Posterior vena cava (tissue), 2 donors: ENCODE data around the gene RAPH1. TPM values are rescaled to one million over a fixed set of nuclear protein-coding genes. Genes with fewer than 3 reads are reported as not detected.
"Not testable (repeated sequence)": the region's sequence is repeated elsewhere in the genome, so short reads cannot be mapped to it uniquely, and the experiment has no call there.

Experiments used
- DNase-seq: peaks from one replicate; pipeline ENCODE4 v3.0.0-alpha.2; 2020; ENCODE audit warnings: low spot score
- intact Hi-C, 2 donors: fragments of 100-400 bp; cut with DNase I; formaldehyde crosslinking; loops; one replicate each; pipeline versions ENCODE4 v1.14.1 to v1.14.2; 2022 to 2023
- total RNA-seq, 2 donors: library from RNA; stranded (reverse); fragmentation: NEBNext Ultra II Directional; extraction: Animal tissue kit (Norgen Biotek cat#: 25700); gene quantifications; one replicate each; pipeline ENCODE4 v1.2.1, GENCODE V29; 2021
- donor health status: DM: yes; HTN: yes; CAD: no.
- donor health status: DM: yes; HTN: yes; CAD: no.

Gene RAPH1
- total RNA-seq, 2 donors from 2014 or later: 44.0 to 48.4 TPM

- intact Hi-C loops: no loop called here
- no peak for DNase-seq
Observed at GRCh38 chr2:203399031-203399430, 136.1 kb downstream of the RAPH1 start.

DNA sequence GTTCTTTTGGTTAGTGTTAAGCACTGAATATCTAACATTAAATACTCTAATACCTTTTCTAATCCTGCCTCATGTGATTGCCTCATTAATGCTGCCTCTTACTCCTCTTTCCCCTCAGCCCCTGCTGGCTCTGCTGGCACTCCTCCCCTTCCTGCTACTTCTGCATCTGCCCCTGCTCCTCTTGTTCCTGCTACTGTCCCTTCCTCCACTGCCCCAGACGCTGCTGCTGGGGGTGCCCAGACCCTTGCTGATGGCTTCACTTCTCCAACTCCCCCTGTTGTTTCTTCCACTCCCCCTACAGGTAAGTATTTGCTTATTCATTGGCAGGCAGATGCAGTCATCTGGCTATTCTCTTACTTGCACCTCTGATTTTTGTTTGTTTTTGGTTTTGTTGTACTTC lies 138.4 kb downstream of the RAPH1 start:
- DNase-seq: no peak
- intact Hi-C loops: no loop called here

- intact Hi-C loops: no loop called here
- DNase-seq: no peak
Observed at GRCh38 chr2:203395858-203396257, 139.2 kb downstream of the RAPH1 start.

GRCh38 chr2:203394519-203395227 lies 140.4 kb downstream of the RAPH1 start:
- DNase-seq: no peak

GRCh38 chr2:203388153-203388552 lies 146.9 kb downstream of the RAPH1 start:
- DNase-seq, intact Hi-C loops: not testable (repeated sequence)

More at GRCh38 chr2:203394519-203395227, 140.4 kb downstream of the RAPH1 start:
- intact Hi-C loops: no loop called here

DNA sequence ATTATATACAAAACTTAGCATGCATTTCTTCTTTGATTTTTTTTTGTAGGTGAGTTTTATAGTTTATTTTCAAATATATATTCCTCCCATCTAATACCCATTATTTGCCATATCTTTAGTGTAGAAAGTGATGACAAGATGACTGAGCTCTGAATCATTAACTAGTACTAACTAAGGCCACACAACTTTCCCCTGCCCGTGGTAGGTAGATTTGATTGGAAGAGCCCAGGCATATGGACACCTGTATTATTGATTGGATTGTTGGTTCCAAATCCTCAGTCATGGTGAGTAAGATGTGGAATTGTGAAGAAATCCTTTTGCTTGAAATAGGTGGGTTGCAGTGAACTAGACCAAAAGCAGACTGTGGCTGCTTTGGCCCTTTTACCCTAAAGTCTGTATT lies 152.1 kb downstream of the RAPH1 start:
- no peak for DNase-seq
- intact Hi-C loops: no loop called here

DNA sequence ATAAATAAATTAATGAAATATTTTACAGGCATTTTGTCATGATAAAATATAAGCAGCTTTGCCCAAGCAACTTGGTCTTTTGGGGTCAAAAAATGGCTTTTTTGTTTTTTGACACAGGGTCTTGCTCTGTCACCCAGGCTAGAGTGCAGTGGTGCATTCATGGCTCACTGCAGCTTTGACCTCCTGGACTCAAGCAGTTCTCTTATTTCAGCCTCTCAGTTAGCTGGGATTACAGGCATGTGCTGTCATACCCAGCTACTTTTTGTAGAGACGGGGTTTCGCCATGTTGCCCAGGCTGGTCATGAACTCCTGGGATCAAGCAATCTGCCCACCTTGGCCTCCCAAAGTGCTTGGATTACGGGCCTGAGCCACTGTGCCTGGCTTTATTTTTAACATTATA lies 155.9 kb downstream of the RAPH1 start:
- DNase-seq: no peak
- intact Hi-C loops: no loop called here

GRCh38 chr2:203376173-203376572 lies 158.9 kb downstream of the RAPH1 start:
- intact Hi-C loops: no loop called here
- DNase-seq: no peak

DNA sequence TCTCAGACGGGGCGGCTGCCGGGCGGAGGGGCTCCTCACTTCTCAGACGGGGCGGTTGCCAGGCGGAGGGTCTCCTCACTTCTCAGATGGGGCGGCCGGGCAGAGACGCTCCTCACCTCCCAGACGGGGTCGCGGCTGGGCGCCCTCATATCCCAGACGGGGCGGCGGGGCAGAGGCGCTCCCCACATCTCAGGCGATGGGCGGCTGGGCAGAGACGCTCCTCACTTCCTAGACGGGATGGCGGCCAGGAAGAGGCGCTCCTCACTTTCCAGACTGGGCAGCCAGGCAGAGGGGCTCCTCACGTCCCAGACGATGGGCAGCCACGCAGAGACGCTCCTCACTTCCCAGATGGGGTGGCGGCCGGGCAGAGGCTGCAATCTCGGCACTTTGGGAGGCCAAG lies 162.4 kb downstream of the RAPH1 start:
- intact Hi-C loops, DNase-seq: not testable (repeated sequence)

- DNase-seq: no peak
- intact Hi-C loops: no loop called here
Observed at GRCh38 chr2:203366639-203367466, 168.2 kb downstream of the RAPH1 start.

GRCh38 chr2:203361922-203362321 lies 173.2 kb downstream of the RAPH1 start:
- intact Hi-C loops: no loop called here

DNA sequence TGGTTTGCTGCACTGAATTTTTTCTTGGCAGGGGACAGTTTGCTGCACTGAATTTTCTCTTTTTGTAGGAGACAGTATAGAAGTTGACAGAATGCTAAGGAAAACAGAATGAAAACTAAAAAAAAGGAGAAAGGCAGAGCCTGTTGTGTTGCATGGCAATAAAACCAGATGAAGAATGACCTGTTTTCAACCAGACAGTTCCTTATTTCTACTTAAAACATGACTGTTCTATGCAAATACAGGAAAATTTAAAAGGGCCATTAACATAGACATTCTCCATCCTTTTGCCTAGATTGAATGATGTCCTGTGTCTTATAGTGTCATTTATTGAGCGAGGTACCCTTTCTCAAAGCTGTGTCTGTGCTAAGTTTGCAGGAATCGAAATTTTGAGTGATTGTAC lies 173.6 kb downstream of the RAPH1 start:
- no peak for DNase-seq
- intact Hi-C loops: no loop called here

More at GRCh38 chr2:203361922-203362321, 173.2 kb downstream of the RAPH1 start:
- DNase-seq: no peak

GRCh38 chr2:203360833-203361430 lies 174.2 kb downstream of the RAPH1 start:
- intact Hi-C loops: no loop called here
- DNase-seq: no peak

- DNase-seq: no peak
- intact Hi-C loops: no loop called here
Observed at GRCh38 chr2:203359450-203359849, 175.7 kb downstream of the RAPH1 start.

- no peak for DNase-seq
- intact Hi-C loops: no loop called here
Observed at GRCh38 chr2:203354966-203355365, 180.1 kb downstream of the RAPH1 start.

DNA sequence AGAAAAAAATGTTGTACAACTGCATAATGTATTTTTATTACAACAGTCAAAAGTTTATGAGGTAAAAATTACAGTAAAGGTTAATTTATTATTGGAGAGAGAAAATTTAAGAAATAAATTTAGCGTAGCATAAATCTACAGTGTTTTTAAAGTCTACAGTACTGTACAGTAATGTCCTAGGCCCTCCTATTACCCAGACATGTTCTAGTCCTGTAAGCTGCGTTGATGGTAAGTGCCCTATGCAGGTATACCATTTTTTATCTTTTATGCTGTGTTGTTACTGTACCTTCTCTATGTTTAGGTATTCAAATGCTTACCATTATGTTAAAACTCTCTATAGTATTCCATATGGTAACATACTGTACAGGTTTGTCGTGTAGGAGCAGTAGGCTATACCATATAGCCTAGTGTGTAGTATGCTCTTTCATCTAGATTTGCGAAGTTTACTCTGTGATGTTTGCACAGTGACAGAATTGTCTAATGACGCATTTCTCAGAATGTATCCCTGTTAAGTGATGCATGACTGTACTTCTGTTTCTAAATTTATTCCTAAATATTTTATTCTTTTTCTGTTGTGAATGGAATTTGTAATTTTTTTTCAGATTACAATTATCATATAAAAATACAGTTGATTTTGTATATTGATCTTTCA lies 182.4 kb downstream of the RAPH1 start:
- intact Hi-C loops: no loop called here
- no peak for DNase-seq

DNA sequence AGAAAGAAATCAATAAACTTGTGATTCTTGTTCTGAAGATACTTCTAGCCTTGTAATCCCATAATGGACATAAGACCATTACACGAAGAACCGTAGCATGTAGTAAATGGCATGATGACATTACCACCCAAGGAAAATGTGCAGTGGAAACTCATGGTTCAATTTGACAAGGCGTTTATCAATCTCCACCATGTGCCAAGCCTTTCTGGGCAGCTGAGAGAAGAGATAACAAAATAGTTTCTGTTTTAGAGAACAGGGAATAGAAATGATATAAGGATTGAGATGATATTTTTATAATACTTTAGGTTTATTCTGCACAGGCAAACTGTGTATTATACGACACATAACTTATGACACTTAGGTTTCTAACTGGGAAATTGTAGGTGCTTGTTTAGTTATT lies 187.7 kb downstream of the RAPH1 start:
- intact Hi-C loops: no loop called here
- DNase-seq: no peak

DNA sequence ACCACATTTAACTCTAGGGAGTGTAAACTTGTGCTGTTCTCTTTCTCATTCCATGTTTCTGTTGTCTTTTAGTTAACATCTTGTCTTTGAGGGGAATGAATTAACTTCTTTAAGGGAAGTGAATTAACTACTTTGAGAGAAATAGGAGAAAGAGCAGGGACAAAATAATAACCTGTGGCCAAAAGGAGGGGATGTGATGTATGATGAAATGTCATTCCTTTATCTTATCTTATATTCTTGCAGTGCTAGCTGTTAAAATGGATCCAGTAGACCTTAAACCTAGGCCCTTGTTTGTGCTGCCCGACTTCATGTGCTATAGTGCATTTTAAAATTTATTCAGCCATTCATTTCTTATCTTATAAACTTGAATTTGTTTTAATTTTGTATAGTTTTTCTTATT lies 188.5 kb downstream of the RAPH1 start:
- intact Hi-C loops: no loop called here
- DNase-seq: no peak

DNA sequence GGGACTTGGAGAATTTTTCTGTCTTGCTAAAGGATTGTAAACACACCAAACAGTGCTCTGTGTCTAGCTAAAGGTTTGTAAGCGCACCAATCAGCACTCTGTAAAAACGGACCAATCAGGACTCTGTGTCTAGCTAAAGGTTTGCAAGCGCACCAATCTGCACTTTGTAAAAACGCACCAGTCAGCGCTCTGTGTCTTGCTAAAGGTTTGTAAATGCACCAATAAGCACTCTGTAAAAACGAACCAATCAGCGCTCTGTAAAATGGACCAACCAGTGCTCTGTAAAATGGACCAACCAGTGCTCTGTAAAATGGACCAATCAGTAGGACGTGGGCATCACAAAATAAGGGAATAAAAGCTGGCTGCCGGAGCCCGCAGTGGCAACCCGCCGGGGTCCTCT lies 190.4 kb downstream of the RAPH1 start:
- intact Hi-C loops: no loop called here
- DNase-seq: no peak
